GM12874 (cell line): Measurements from ENCODE around the gene LDLRAD4.

Source experiments
- TF ChIP-seq, protein P1 (sequence below): IDR thresholded peaks from 2 replicates; pipeline ENCODE4 v1.5.1; 2011; ENCODE audit warnings: low read depth, mild to moderate bottlenecking, control low read depth, low read length, moderate library complexity; ENCODE audit not compliant: insufficient read depth

LDLRAD4 gene

DNA sequence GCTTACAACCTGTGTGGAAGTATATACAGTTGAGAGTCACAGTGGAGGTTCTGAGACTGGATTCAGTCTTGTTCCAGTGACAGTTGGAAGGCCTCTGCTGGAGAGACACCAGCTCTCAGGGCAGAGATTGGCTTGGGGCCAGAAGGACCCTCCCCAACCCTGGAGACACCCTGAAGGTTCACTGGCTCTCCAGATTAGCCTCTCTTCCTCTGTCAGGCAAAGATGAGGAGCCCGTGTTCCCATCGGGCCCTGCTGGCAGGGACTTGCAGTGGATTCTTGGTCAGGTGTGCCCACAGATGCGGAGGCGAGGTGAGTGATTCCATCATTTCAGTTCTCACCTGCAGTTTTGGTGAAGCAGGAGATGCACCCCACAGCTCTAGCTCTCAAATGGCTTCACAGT, 429.2 kb downstream of the LDLRAD4 start:
- TF ChIP-seq, protein P1, sequence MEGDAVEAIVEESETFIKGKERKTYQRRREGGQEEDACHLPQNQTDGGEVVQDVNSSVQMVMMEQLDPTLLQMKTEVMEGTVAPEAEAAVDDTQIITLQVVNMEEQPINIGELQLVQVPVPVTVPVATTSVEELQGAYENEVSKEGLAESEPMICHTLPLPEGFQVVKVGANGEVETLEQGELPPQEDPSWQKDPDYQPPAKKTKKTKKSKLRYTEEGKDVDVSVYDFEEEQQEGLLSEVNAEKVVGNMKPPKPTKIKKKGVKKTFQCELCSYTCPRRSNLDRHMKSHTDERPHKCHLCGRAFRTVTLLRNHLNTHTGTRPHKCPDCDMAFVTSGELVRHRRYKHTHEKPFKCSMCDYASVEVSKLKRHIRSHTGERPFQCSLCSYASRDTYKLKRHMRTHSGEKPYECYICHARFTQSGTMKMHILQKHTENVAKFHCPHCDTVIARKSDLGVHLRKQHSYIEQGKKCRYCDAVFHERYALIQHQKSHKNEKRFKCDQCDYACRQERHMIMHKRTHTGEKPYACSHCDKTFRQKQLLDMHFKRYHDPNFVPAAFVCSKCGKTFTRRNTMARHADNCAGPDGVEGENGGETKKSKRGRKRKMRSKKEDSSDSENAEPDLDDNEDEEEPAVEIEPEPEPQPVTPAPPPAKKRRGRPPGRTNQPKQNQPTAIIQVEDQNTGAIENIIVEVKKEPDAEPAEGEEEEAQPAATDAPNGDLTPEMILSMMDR = no peak

- TF ChIP-seq, protein P1 = no peak
Observed at GRCh38 chr18:13649397-13650390, 431.1 kb downstream of the LDLRAD4 start.

DNA sequence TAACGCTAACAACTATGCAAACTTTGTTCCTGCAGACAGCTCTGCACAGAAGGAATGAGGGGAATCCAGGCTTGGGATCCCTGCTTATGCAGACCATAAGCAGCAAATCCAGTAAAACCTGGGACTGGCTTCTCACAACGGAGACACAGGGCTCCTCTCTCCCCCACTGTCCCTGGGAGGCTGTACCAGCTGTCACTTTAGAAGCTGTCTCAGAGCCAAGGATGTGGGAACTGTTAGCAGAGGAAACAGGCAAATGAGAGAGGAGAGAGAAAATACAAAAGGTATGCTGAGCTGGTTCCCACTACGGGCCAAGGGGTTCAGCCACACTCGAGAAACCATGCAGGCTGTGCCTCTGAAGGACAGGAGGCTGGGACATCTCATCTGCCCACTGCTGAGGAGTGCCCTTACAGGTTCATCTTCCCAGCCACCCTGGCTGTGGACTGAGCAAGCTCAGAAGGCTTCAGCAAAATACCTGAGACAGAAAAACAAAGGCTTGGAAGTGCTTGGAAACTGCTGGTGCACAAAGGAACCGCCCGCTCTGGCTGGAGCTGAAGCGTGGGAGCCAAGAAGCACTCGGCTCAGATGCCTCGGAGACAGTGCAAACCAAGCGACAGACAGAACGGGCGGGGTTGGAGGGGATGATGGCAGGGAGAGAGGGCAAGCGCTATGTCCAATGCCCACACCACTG, 435.3 kb downstream of the LDLRAD4 start:
- TF ChIP-seq, protein P1 = no peak

DNA sequence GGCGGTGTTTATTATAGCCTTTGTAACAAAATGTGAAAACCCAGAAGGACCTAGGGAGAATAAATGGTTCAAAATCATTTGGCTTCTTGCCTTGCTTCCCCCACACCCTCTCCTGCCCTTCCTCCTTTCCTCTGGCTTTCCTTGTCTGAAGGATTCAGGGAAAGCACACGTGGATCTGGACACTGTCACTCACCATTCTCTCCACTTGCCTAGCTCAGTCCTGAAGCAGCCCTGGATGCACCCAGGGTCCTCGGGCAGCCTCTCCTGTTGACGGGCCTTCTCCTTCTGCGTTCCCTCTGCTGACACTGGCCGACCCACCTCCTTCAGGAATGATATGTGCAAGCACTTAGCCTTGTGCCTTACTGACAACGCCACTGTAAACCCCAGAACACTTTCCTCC, 439.4 kb downstream of the LDLRAD4 start:
- TF ChIP-seq, protein P1 = no peak

- TF ChIP-seq, protein P1 = no peak
Observed at GRCh38 chr18:13658436-13659204, 440.1 kb downstream of the LDLRAD4 start.

DNA sequence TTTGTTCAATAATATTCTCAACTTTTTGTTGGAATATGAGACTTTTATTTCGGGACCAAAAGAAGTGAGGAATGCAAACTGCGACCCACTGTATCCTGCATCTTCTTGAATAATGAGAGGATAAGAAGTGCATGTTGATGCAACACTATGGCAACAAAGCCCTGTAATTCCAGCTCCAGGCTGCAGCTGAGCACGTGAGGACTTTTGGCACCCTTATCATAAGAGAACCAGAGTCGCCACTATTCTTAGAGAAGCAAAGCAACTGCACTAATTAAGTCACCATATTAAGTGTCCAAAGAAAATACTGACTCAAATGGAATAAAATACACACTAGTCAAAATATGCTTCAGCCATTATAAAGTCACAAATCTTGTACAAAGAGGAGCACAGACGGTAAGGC, 441.9 kb downstream of the LDLRAD4 start:
- TF ChIP-seq, protein P1 = no peak

GRCh38 chr18:13661051-13661778, 442.7 kb downstream of the LDLRAD4 start:
- TF ChIP-seq, protein P1 = no peak
